Measurements from ENCODE around the gene TMEM87B. TPM values are rescaled to one million over a fixed set of nuclear protein-coding genes. Genes with fewer than 3 reads are reported as not detected.

Gene TMEM87B
- total and polyA plus RNA-seq, 10 donors: 10.4 to 39.9 (median 32.9) TPM

DNA sequence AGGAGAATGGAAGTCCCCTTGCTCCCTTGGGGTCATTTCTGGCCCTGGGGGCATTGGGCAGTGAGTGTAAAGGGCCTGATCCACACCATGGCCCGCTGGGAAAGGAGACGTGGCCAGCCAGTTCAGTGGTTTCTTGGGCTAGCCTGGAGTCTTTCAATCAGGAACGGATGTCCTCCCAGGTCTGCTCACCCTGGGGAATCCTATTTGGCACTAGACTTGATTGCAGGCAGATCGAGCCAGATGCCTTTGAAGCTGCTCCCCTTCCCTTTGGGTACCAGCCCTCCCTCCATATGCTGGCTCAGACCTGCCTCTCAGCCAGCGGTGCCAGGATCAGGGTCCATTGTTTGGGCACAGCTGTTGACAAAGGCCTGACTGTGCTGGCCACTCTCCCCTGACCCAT, 94.1 kb downstream of the TMEM87B start:
- Histone ChIP-seq H3K27me3 (replicated peaks in 1 of 7) (no peaks in the 10 kb centered on the region), H3K27ac (peak overlapping the region in 6 of 8 donors; percentile 7 to 58 (median 44)), H3K36me3 (no peaks in the 10 kb centered on the region), H3K9me3 (no peaks in the 10 kb centered on the region), H3K4me3 (no peak overlapping the region), H3K4me1 (peaks cover 0 to 3% (median 0%) of the 10 kb centered on the region in 6 donors)
- DNase-seq: no peak
- no peak for TF ChIP-seq POLR2A (IDR thresholded peaks at IDR 0.05)
- TF ChIP-seq POLR2AphosphoS5 (IDR thresholded peaks at IDR 0.05): no peak
- TF ChIP-seq CTCF (IDR thresholded peaks at IDR 0.05 in 8 of 11, conservative IDR thresholded peaks at IDR 0.05 in 3 of 11): no peak
- WGBS, 5 donors: 78 to 91% (median 85%) methylated on average over 4 to 5 of the region's 5 CpGs
- intact Hi-C loops (cut with DNase I; ENCODE audit: low total_unique reads): no loop called here

GRCh38 chr2:112149866-112150435, 94.9 kb downstream of the TMEM87B start:
- peaks cover 0 to 7% (median 2%) of the 10 kb centered on the region in 6 donors for H3K4me1 ChIP-seq
- intact Hi-C loops (cut with DNase I; ENCODE audit: low total_unique reads): no loop called here
- H3K9me3 ChIP-seq: no peaks in the 10 kb centered on the region
- no peak for DNase-seq
- H3K36me3 ChIP-seq: no peaks in the 10 kb centered on the region
- H3K4me3 ChIP-seq: no peak overlapping the region
- H3K27me3 ChIP-seq (replicated peaks in 1 of 7): no peaks in the 10 kb centered on the region
- H3K27ac ChIP-seq: peak overlapping the region in 6 of 8 donors; percentile 38 to 58 (median 47)
- 67 to 79% (median 76%) methylated on average over 7 of the region's 7 CpGs for WGBS, 5 donors
- TF ChIP-seq POLR2A (IDR thresholded peaks at IDR 0.05): no peak
- no peak for TF ChIP-seq CTCF (IDR thresholded peaks at IDR 0.05 in 8 of 11, conservative IDR thresholded peaks at IDR 0.05 in 3 of 11)
- TF ChIP-seq POLR2AphosphoS5 (IDR thresholded peaks at IDR 0.05): no peak

- TF ChIP-seq CTCF (IDR thresholded peaks at IDR 0.05 in 8 of 11, conservative IDR thresholded peaks at IDR 0.05 in 3 of 11) (no peak), POLR2AphosphoS5 (IDR thresholded peaks at IDR 0.05) (peak in 1 of 3 donors; percentile 23)
- intact Hi-C loops (cut with DNase I; ENCODE audit: low total_unique reads): no loop called here
- 62 to 86% (median 74%) methylated on average over 5 of the region's 5 CpGs for WGBS, 5 donors
- peak overlapping the region in 7 of 8 donors; percentile 20 to 58 (median 45) for H3K27ac ChIP-seq
- H3K36me3 ChIP-seq: no peaks in the 10 kb centered on the region
- H3K4me1 ChIP-seq: peaks cover 0 to 12% (median 7%) of the 10 kb centered on the region in 6 donors
- no peaks in the 10 kb centered on the region for H3K9me3 ChIP-seq
- H3K27me3 ChIP-seq (replicated peaks in 1 of 7): no peaks in the 10 kb centered on the region
- no peak overlapping the region for H3K4me3 ChIP-seq
- no peak for DNase-seq
Observed at GRCh38 chr2:112150447-112150846, 95.4 kb downstream of the TMEM87B start.

DNA sequence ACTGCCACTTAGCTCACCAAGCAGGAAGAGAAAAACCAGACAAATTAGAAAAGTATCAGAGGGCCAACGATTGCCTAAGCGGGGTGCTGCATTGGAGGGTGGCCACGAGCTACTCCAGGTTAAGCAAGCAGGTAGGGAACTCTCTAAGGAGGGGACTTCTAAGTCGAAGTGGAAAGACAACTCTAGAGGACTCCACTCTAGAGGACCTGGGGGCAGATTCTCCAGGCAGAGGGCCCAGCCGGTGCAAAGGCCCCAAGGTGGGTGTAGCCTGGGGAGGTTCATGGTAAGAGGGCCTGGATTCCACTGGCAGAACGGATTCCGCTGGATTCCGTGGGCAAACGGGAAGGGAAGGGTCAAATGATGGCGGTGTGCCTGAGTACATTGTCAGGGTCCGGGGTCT, 95.8 kb downstream of the TMEM87B start:
- no peak for DNase-seq
- WGBS, 5 donors: 81 to 89% (median 88%) methylated on average over 11 of the region's 11 CpGs
- Histone ChIP-seq H3K9me3 (no peaks in the 10 kb centered on the region), H3K27me3 (replicated peaks in 1 of 7) (no peaks in the 10 kb centered on the region), H3K4me1 (peaks cover 0 to 16% (median 11%) of the 10 kb centered on the region in 6 donors), H3K4me3 (no peak overlapping the region), H3K36me3 (no peaks in the 10 kb centered on the region), H3K27ac (peak overlapping the region in 7 of 8 donors; percentile 20 to 58 (median 45))
- intact Hi-C loops (cut with DNase I; ENCODE audit: low total_unique reads): no loop called here
- TF ChIP-seq POLR2AphosphoS5 (IDR thresholded peaks at IDR 0.05) (no peak), POLR2A (IDR thresholded peaks at IDR 0.05) (no peak), CTCF (IDR thresholded peaks at IDR 0.05 in 8 of 11, conservative IDR thresholded peaks at IDR 0.05 in 3 of 11) (no peak)
